EH (cell line): Measurements from ENCODE around the gene TMEM108.
A peak's percentile ranks its signal among the peaks of the same experiment; 100 is the strongest.

Experiments used
- DNase-seq: peaks from one replicate; pipeline ENCODE4 v3.0.0-alpha.2; 2015; ENCODE audit warnings: low read depth

Gene TMEM108

GRCh38 chr3:133162670-133163305 lies 124.6 kb downstream of the TMEM108 start:
- DNase-seq = no peak

DNA sequence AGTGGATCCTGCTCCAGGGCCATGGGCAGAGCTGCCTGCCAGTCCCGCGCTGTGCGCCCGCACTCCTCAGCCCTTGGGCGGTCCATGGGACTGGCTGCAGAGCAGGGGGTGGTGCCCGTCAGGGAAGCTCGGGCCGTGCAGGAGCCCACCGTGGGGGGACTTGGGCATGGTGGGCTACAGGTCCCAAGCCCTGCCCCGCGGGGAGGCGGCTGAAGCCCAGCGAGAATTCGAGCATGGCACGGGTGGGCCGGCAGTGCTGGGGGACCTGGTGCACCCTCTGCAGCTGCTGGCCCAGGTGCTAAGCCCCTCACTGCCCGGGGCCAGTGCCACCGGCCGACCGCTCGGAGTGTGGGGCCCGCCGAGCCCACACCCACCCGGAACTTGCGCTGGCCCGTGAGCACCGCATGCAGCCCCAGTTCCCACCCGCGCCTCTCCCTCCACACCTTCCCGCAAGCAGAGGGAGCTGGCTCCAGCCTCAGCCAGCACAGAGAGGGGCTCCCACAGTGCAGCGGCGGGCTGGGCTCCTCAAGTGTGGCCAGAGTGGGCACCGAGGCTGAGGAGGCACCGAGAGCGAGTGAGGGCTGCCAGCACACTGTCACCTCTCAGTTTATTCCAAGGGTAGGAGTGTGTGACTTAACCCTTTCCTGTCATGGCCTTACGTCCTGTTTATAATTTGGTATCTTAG lies 129.3 kb downstream of the TMEM108 start:
- no peak for DNase-seq

DNA sequence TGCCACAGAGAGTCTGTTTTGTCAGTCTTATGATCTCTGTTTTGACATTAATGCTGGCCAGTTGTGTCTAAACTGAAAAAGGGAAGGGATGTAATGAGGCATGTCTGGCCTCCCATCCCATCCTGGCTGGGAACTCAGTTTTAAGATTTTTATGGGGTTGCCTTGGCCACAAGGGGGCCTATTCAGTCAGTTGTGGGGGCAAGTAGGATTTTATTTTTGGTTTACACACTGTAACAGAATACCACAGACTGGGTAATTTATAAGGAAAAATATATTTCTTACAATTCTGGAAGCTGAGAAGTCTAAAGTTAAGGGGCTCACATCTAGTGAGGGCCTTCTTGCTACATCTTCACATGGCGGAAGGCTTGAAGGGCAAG lies 129.8 kb downstream of the TMEM108 start:
- DNase-seq = no peak

- no peak for DNase-seq
Measured at GRCh38 chr3:133169331-133170068, 131.3 kb downstream of the TMEM108 start.

DNA sequence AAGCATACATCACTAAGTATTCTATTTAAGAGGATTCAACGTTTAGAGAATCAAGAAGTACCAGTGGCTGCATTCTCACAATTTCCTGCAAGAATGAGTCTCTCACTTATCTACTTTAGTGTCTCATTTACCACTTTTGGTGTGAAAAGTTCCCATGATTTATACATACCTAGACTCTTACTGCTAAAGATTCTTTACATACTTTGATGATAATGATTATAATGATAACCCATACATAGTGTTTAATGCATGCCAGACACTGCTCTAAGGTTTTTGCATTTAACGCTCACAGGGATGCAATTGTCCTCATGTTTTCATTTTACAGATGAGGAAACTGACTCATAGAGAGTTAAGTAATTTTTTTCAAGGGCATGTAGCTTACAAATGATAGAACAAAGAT lies 133.6 kb downstream of the TMEM108 start:
- DNase-seq = no peak

DNA sequence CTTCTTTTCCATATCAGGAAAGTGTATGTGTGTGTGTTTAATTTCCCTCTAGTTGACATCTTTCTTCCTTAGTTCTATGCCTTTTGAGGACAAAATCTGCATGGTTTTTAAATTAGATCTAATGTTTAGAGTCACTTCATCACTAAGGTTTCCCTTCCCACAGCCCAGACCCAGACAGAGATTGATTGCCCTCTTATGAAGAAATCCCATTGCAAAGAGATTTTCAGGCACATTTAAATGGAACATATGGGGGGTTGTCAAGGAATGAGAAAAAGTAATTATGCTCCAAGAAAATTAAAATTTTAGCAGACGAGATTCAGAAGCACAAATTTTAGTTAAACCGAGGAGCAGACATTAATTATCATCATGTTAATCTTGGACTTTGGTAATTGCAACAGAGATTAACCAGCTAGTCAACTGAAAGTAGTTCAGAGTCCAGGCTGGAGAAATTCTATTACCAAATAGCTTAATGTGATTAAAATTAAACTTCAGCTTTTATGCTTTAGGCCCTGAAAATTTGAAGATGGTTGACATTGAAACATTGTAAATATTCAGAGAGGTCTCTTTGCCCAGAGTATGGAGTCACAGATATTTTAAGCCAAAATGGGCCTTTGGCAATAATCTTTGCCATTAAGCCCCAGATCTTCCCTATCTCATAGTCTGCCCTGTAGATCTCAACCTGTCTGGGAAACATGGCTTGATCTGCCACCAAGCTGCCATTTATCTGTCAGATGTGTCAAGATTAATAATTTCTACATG lies 143.4 kb downstream of the TMEM108 start:
- DNase-seq = no peak

DNA sequence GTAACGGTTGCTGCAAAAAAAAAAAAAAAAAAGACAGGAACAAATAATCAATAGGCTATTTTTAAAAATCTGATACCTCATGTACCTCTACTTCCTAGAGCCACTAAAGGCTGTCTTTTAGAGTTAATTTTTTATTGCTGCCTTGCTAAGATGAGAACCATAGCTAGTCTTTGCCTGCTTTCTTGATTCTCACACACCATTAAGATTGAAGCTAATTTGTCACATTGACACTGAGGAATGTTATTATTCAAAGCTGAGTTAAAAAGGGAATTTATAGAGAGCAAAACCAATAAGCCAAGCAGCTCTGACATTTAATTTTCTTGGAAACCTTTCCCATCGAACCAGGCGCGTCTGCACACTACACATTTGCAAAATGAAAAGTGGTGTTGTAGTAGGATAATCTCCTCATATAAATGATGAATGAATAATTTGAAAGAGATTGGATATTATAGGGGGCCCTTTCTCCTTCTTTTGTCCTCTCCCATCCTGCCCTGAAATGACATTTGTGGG lies 149.7 kb downstream of the TMEM108 start:
- DNase-seq = no peak

DNA sequence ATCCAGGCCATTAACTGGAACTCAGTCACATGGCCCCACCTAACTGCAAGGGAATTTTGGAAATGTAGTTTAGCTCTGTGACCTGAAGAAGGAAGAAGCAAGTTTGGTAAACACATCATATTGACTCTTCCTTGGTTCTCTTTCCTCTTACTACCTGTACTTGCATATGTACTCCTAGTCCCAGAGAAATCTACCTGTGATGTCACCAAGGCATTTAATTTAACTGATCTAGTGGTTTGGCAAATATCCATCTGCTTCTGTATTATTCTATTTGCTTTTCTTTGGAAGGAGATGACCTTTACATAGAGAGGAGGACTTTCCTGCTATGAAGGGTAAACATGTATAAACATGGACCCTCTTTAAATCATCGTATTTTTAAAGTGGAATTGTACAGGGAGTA lies 150.8 kb downstream of the TMEM108 start:
- no peak for DNase-seq

GRCh38 chr3:133189893-133190292 lies 151.7 kb downstream of the TMEM108 start:
- DNase-seq = no peak

DNA sequence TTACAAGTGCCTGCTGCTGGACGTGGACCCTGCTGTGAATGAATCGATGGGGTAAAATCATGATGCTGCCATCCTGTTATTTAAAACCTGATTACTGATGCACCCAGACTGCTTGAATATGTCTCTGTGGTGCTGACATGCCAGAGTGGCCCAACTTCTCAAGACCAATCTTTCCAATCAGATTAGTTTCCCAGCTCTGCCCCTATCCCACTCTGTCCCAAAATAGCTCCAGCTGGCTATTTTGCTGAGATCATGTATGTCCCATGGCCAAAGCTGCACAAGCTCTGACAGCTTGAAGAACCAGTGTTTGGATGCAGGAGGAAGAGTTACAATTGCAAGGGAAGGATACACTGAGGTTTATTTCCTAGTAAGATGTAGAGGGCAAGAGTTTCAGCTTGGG lies 153.6 kb downstream of the TMEM108 start:
- no peak for DNase-seq

- DNase-seq = no peak
Measured at GRCh38 chr3:133192363-133192945, 154.3 kb downstream of the TMEM108 start.

GRCh38 chr3:133192967-133193366 lies 154.8 kb downstream of the TMEM108 start:
- DNase-seq = no peak

GRCh38 chr3:133196527-133196926 lies 158.3 kb downstream of the TMEM108 start:
- DNase-seq = no peak

DNA sequence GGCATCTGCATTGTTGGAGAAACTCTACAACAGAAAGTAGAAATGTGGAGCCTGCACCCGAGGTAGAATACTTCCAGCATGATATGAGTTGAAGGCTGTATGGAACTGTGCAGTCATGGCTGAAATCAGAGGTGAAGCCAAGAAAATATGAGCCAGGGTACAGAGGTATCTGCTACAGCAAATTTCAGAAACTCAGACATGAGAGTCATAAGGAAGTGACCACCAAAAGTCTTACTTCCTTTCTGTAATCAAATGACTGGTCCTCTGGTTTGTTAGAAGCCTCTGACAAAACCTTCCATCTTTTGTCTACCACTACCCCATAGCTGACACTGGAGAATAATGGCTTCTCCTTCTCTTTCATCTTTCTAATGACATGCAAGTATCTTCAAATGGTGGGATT lies 159.4 kb downstream of the TMEM108 start:
- no peak for DNase-seq

GRCh38 chr3:133206921-133207320 lies 168.7 kb downstream of the TMEM108 start:
- DNase-seq = no peak

- no peak for DNase-seq
Measured at GRCh38 chr3:133208184-133208583, 170.0 kb downstream of the TMEM108 start.

DNA sequence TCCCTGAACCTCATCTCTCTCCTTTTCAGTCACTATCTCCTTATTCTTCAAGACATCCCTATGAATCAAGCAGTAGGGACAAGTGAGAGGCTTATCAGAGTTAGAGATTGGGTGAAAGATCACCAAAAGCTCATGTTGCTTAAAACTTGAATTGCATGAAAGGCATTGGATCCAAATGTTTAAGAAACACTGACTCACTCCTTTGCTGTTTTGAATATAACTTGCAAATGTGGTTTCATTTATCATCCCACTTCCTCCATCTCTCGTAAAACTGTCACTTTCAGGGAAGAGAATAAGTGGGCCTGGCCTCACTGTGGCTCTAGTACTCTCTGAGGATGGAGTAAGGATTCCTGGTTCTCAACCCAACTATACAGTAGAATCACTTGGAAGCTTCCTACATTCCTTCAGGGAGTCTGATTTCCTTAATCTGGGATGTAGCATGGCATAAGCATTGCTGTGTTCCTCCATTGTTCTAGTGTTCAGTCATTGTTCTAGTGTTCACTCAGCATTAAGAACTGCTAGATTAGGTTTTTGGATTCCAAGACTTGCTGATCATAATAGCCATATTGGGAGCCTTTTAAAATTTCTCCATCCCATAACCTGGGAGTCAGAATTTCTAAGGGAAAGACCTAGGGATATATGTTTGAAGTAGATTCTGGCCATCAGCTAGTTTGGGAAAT lies 171.8 kb downstream of the TMEM108 start:
- DNase-seq = peak; percentile 72

DNA sequence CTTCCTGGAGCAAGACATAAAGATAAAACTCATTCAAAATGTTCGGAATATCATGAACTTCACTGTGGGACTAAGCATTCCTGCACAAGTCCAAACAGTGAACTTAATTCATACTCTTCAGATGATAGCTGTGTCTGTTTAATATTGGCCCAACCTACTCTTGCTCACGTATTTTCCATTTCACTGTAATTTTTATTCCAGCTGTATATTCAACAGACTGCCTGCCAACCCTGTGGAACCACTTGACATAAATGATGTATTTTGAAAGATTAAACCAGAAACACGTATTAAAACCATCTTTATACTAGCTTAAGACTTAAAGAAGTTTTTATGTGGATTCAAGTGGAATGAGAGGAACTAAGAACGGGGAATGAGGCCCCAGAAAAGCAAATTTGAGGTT lies 172.5 kb downstream of the TMEM108 start:
- DNase-seq = no peak

GRCh38 chr3:133211449-133211848 lies 173.3 kb downstream of the TMEM108 start:
- peak; percentile 2 for DNase-seq

- no peak for DNase-seq
Measured at GRCh38 chr3:133211856-133212255, 173.7 kb downstream of the TMEM108 start.

DNA sequence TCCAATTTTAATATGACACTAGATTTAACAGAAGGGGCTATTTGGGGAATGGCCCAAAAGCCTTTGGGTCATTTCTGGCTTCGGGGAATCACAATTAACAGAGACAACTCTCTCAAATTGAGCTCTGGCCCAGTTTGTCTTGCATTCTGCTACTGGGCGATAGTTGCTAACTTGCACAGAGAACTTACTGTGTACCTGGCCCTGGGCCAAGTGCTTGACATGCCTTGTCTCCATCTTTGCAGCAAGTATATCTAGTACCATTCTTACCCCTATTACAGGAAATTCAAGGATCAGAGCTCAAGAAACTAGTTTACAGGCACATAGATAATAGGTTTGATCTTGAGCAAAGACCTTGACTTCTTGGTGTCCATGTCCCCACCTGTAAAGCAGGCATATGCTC lies 175.7 kb downstream of the TMEM108 start:
- no peak for DNase-seq
